ENCODE measurements around the gene SBK3. TPM values are rescaled to one million over a fixed set of nuclear protein-coding genes. Genes with fewer than 3 reads are reported as not detected.

Gene SBK3
- total RNA-seq, 2 donors from 2014 or later: 0.23 to 0.74 TPM

GRCh38 chr19:55543567-55543966 is 1.8 kb downstream of the SBK3 start:
- TF ChIP-seq, protein P1, sequence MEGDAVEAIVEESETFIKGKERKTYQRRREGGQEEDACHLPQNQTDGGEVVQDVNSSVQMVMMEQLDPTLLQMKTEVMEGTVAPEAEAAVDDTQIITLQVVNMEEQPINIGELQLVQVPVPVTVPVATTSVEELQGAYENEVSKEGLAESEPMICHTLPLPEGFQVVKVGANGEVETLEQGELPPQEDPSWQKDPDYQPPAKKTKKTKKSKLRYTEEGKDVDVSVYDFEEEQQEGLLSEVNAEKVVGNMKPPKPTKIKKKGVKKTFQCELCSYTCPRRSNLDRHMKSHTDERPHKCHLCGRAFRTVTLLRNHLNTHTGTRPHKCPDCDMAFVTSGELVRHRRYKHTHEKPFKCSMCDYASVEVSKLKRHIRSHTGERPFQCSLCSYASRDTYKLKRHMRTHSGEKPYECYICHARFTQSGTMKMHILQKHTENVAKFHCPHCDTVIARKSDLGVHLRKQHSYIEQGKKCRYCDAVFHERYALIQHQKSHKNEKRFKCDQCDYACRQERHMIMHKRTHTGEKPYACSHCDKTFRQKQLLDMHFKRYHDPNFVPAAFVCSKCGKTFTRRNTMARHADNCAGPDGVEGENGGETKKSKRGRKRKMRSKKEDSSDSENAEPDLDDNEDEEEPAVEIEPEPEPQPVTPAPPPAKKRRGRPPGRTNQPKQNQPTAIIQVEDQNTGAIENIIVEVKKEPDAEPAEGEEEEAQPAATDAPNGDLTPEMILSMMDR (IDR thresholded peaks at IDR 0.05): no peak
- no peak for TF ChIP-seq POLR2AphosphoS5 (IDR thresholded peaks at IDR 0.05)
- no peak for TF ChIP-seq POLR2A (IDR thresholded peaks at IDR 0.05)

DNA sequence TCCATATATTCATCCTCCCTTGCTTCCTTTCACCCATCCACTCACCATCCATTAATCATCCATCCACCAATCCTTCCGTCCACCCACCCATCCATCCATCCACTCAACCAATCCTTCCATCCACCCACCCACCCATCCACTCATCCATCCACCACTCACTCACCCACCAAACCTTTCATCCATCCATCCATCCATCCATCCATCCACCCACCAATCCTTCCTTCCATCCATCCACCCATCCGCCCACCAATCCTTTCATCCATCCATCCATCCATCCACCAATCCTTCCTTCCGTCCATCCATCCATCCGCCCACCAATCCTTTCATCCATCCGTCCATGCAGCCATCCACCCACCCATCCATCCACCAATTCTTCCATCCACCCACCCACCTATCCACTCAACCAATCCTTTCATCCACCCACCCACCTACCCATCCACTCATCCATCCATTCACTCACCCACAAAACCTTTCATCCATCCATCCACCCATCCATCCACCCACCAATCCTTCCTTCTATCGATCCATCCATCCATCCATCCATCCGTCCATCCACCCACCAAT is 3.0 kb downstream of the SBK3 start:
- Histone ChIP-seq H3K9me3 (no peaks in the 10 kb centered on the region), H3K27me3 (replicated peaks; ENCODE audit: insufficient read depth) (no peaks in the 10 kb centered on the region), H3K27ac (no peak overlapping the region), H3K4me1 (replicated peaks) (no peaks in the 10 kb centered on the region), H3K4me3 (no peak overlapping the region), H3K36me3 (no peaks in the 10 kb centered on the region)
- TF ChIP-seq, protein P1 (IDR thresholded peaks at IDR 0.05): no peak
- no peak for TF ChIP-seq POLR2AphosphoS5 (IDR thresholded peaks at IDR 0.05)
- no peak for TF ChIP-seq POLR2A (IDR thresholded peaks at IDR 0.05)
- intact Hi-C loops (cut with DNase I): no loop called here
- no peak for DNase-seq (ENCODE audit: low spot score)
- 94% methylated on average over 7 of the region's 7 CpGs for WGBS

More at GRCh38 chr19:55543567-55543966, 1.8 kb downstream of the SBK3 start:
- Histone ChIP-seq H3K9me3 (no peaks in the 10 kb centered on the region), H3K4me1 (replicated peaks) (no peaks in the 10 kb centered on the region), H3K27ac (no peak overlapping the region), H3K4me3 (no peak overlapping the region), H3K36me3 (no peaks in the 10 kb centered on the region), H3K27me3 (replicated peaks; ENCODE audit: insufficient read depth) (no peaks in the 10 kb centered on the region)
- 65% methylated on average over 5 of the region's 5 CpGs for WGBS
- no peak for DNase-seq (ENCODE audit: low spot score)
- intact Hi-C loops (cut with DNase I): no loop called here

DNA sequence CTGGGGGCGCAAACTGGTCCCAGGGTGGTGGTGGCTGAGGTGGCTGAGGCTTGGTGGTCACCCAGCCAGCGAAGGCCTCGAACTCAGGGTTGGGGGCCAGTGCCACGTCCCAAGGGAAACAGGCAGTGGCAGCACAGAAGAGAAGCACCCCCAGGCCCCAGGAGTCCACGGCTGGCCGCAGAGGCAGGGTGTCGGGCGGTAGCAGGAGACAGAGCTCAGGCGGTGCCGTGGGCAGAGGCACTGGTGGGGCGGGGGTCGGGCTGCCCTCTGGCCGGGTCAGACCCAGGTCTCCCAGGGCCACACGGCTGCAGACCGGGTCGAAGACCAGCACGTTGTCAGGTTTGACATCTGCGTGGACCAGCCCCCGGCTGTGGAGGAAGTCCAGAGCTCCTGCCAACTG is 4.3 kb downstream of the SBK3 start:
- Histone ChIP-seq H3K27ac (no peak overlapping the region), H3K27me3 (replicated peaks; ENCODE audit: insufficient read depth) (no peaks in the 10 kb centered on the region), H3K36me3 (no peaks in the 10 kb centered on the region), H3K4me1 (replicated peaks) (no peaks in the 10 kb centered on the region), H3K4me3 (no peak overlapping the region), H3K9me3 (no peaks in the 10 kb centered on the region)
- WGBS: 78% methylated on average over 17 of the region's 19 CpGs
- TF ChIP-seq POLR2A (IDR thresholded peaks at IDR 0.05): no peak
- TF ChIP-seq, protein P1 (IDR thresholded peaks at IDR 0.05): no peak
- no peak for TF ChIP-seq POLR2AphosphoS5 (IDR thresholded peaks at IDR 0.05)
- intact Hi-C loops (cut with DNase I): no loop called here
- DNase-seq (ENCODE audit: low spot score): no peak

GRCh38 chr19:55540619-55541018 is 4.7 kb downstream of the SBK3 start:
- no peak for DNase-seq (ENCODE audit: low spot score)
- H3K27ac ChIP-seq: no peak overlapping the region
- no peaks in the 10 kb centered on the region for H3K9me3 ChIP-seq
- intact Hi-C loops (cut with DNase I): no loop called here
- no peak overlapping the region for H3K4me3 ChIP-seq
- no peaks in the 10 kb centered on the region for H3K36me3 ChIP-seq
- 32% methylated on average over 10 of the region's 10 CpGs for WGBS
- no peaks in the 10 kb centered on the region for H3K27me3 ChIP-seq (replicated peaks; ENCODE audit: insufficient read depth)
- no peak for TF ChIP-seq POLR2A (IDR thresholded peaks at IDR 0.05)
- TF ChIP-seq POLR2AphosphoS5 (IDR thresholded peaks at IDR 0.05): no peak
- TF ChIP-seq, protein P1 (IDR thresholded peaks at IDR 0.05): no peak
- no peaks in the 10 kb centered on the region for H3K4me1 ChIP-seq (replicated peaks)

Data from prostate gland (tissue), 2 donors.